Measurements from ENCODE around the gene MYB.

- TF ChIP-seq CTCF (tag by site-specific recombination; IDR thresholded peaks at IDR 0.05) (no peak), ZNF138 (tag by site-specific recombination; IDR thresholded peaks at IDR 0.05; ENCODE audit: borderline replicate concordance) (no peak)
Measured at GRCh38 chr6:135149376-135149775, 31.7 kb upstream of the MYB start.

Data from HEK293 (cell line).